SK-N-SH (cell line): ENCODE measurements around the gene GGTLC2. TPM values are rescaled to one million over a fixed set of nuclear protein-coding genes. Genes with fewer than 3 reads are reported as not detected.
"Not testable (repeated sequence)": the region's sequence is repeated elsewhere in the genome, so short reads cannot be mapped to it uniquely, and the experiment has no call there.

Experiments used
- CTCF ChIA-PET: fragments of 300-600, 350-600 bp; formaldehyde crosslinking; extraction: SDS; loops from one replicate; lab custom pipeline; 2021; lab: Yijun Ruan, JAX
- POLR2A ChIA-PET: fragments of 350-600 bp; sonication (Branson Sonifier 250); formaldehyde crosslinking; extraction: SDS; loops from one replicate; lab custom pipeline; 2020; ENCODE audit warnings: antibody characterized with exemption, inconsistent platforms; lab: Yijun Ruan, JAX
- DNase-seq: peaks from one replicate; pipeline ENCODE4 v3.0.0; 2012
- H2AFZ ChIP-seq: fragments of 200-600 bp; sonication (generic); 2 replicates; pipeline ENCODE4 v1.8.1; 2016; ENCODE audit warnings: antibody characterized with exemption, mild to moderate bottlenecking, low read depth
- H3F3A ChIP-seq: fragments of 200-600 bp; sonication (generic); replicated peaks from 2 replicates; pipeline ENCODE3; 2016; ENCODE audit warnings: antibody characterized with exemption, mild to moderate bottlenecking; ENCODE audit not compliant: insufficient read depth
- H3K27ac ChIP-seq, 2 experiments: fragments of 200-500 bp in 1 of 2; fragments of 200-600 bp in 1 of 2; sonication (Bioruptor generic) in 1 of 2; sonication (generic), shearing (Covaris generic) in 1 of 2; 2 replicates each; pipeline versions ENCODE4 v1.5.1 to v1.6.1; 2014 to 2016; ENCODE audit warnings: low read depth in 2 of 2, inconsistent platforms in 1 of 2, low read length in 1 of 2, mild to moderate bottlenecking in 1 of 2, mixed read lengths in 1 of 2
- H3K27me3 ChIP-seq: fragments of 200-600 bp; sonication (generic), shearing (Covaris generic); 2 replicates; pipeline ENCODE4 v1.6.1; 2016; ENCODE audit warnings: mixed run types; ENCODE audit not compliant: insufficient read depth
- H3K36me3 ChIP-seq, 2 experiments: fragments of 200-500 bp in 1 of 2; fragments of 200-600 bp in 1 of 2; sonication (Bioruptor generic) in 1 of 2; sonication (generic) in 1 of 2; replicated peaks in 1 of 2; 2 replicates each; pipeline versions ENCODE3 to v1.5.1; 2014 to 2016; ENCODE audit warnings: low read length in 1 of 2, mild to moderate bottlenecking in 1 of 2; ENCODE audit not compliant: insufficient read depth in 2 of 2, control insufficient read depth in 1 of 2
- H3K4me1 ChIP-seq, 2 experiments: fragments of 200-500 bp in 1 of 2; fragments of 200-600 bp in 1 of 2; sonication (Bioruptor generic) in 1 of 2; sonication (generic), shearing (Covaris generic) in 1 of 2; 2 replicates each; pipeline versions ENCODE4 v1.5.1 to v1.6.1; 2014 to 2016; ENCODE audit warnings: low read depth in 1 of 2, low read length in 1 of 2, mixed run types in 1 of 2; ENCODE audit not compliant: insufficient read depth in 2 of 2, control insufficient read depth in 1 of 2
- H3K4me2 ChIP-seq: fragments of 200-600 bp; sonication (generic), shearing (Covaris generic); 2 replicates; pipeline ENCODE4 v1.6.1; 2017; ENCODE audit warnings: mixed run types
- H3K4me3 ChIP-seq, 2 experiments: fragments of 200-500 bp in 1 of 2; fragments of 200-600 bp in 1 of 2; sonication (Bioruptor generic) in 1 of 2; sonication (generic), shearing (Covaris generic) in 1 of 2; 2 replicates each; pipeline versions ENCODE4 v1.5.1 to v1.8.1; 2014 to 2016; ENCODE audit warnings: low read depth in 2 of 2, inconsistent platforms in 1 of 2, low read length in 1 of 2, mild to moderate bottlenecking in 1 of 2, mixed read lengths in 1 of 2, moderate library complexity in 1 of 2
- H3K79me2 ChIP-seq: fragments of 200-600 bp; sonication (generic); 2 replicates; pipeline ENCODE4 v1.8.1; 2017; ENCODE audit warnings: mild to moderate bottlenecking; ENCODE audit not compliant: insufficient read depth
- H3K9ac ChIP-seq: fragments of 200-600 bp; sonication (generic); 2 replicates; pipeline ENCODE4 v1.6.1; 2017; ENCODE audit warnings: mixed run types
- H3K9me2 ChIP-seq: fragments of 200-600 bp; sonication (generic); 2 replicates; pipeline ENCODE4 v1.6.1; 2017; ENCODE audit warnings: mixed run types
- H3K9me3 ChIP-seq: fragments of 200-600 bp; sonication (generic); 2 replicates; pipeline ENCODE4 v1.6.1; 2017; ENCODE audit warnings: mixed run types, mild to moderate bottlenecking, moderate library complexity
- H4K20me1 ChIP-seq: fragments of 200-600 bp; sonication (generic); 2 replicates; pipeline ENCODE4 v1.6.1; 2017; ENCODE audit warnings: mild to moderate bottlenecking, mixed run types; ENCODE audit not compliant: insufficient read depth
- CHD2 ChIP-seq: fragments of 150-350 bp; IDR thresholded peaks from 2 replicates; pipeline ENCODE4 v1.6.1; 2018; ENCODE audit warnings: low read length; ENCODE audit not compliant: partially characterized antibody
- CTCF ChIP-seq: fragments of 200-600 bp; sonication (generic); IDR thresholded peaks from 2 replicates; pipeline ENCODE4 v1.6.1; 2017; ENCODE audit warnings: antibody characterized with exemption, mild to moderate bottlenecking, moderate library complexity
- FOXJ3 ChIP-seq: sonication (generic); formaldehyde crosslinking; IDR thresholded peaks from 2 replicates; pipeline ENCODE4 v1.5.1; 2020; ENCODE audit warnings: mild to moderate bottlenecking, missing genetic modification reagents
- POLR2AphosphoS5 ChIP-seq: IDR thresholded peaks from 2 replicates; pipeline ENCODE4 v1.6.1; 2012; ENCODE audit warnings: low read depth, low read length
- WGBS: methylation state at CpG from one replicate; pipeline ENCODE4 v1.1.6; 2017; ENCODE audit warnings: low lambda C conversion rate; 5-methylcytosine and 5-hydroxymethylcytosine counted together
- polyA plus RNA-seq, 3 experiments: library from polyadenylated mRNA; depleted of rRNA; stranded (reverse); fragments of >200 nt; gene quantifications; 2 replicates each; pipeline ENCODE4 v1.2.3, GENCODE V29; 2012

GGTLC2 gene
- polyA plus RNA-seq, 1 of the 3 experiments (the other 2 are of a cell fraction), result not detected

- POLR2A ChIA-PET, H3K27ac ChIP-seq, H2AFZ ChIP-seq, H3K4me1 ChIP-seq, CTCF ChIA-PET, H3K9ac ChIP-seq, H3K9me3 ChIP-seq, H3K4me2 ChIP-seq, H3K9me2 ChIP-seq, H3K27me3 ChIP-seq, H3K36me3 ChIP-seq, H3K79me2 ChIP-seq, DNase-seq, H4K20me1 ChIP-seq, H3K4me3 ChIP-seq, H3F3A ChIP-seq: not testable (repeated sequence)
- 72% methylated on average over 12 of the region's 12 CpGs for WGBS
These were observed 7.7 kb downstream of the GGTLC2 start for GRCh38 chr22:22652102-22652501.

- H3K4me2 ChIP-seq, H4K20me1 ChIP-seq, DNase-seq, H3K9me3 ChIP-seq, H3K4me3 ChIP-seq, H3K36me3 ChIP-seq, H3F3A ChIP-seq, POLR2A ChIA-PET, H2AFZ ChIP-seq, CTCF ChIA-PET, H3K27me3 ChIP-seq, H3K4me1 ChIP-seq, H3K9ac ChIP-seq, H3K27ac ChIP-seq, H3K79me2 ChIP-seq, H3K9me2 ChIP-seq: not testable (repeated sequence)
- 86% methylated on average over 4 of the region's 6 CpGs for WGBS
These were observed 8.2 kb downstream of the GGTLC2 start for GRCh38 chr22:22652573-22652972.

- POLR2A ChIA-PET, H3K4me1 ChIP-seq, H3K79me2 ChIP-seq, CTCF ChIA-PET, H3K9ac ChIP-seq, H2AFZ ChIP-seq, H3K4me2 ChIP-seq, H3K36me3 ChIP-seq, DNase-seq, H4K20me1 ChIP-seq, H3K27me3 ChIP-seq, H3K9me3 ChIP-seq, H3K27ac ChIP-seq, H3K9me2 ChIP-seq, H3F3A ChIP-seq, H3K4me3 ChIP-seq: not testable (repeated sequence)
- WGBS, result no CpG with 5 or more reads among the region's 13 CpGs
These were observed 9.4 kb downstream of the GGTLC2 start for GRCh38 chr22:22653677-22654381.

GRCh38 chr22:22655452-22656290, 11.3 kb downstream of the GGTLC2 start:
- H3K9me3 ChIP-seq, result no peaks in the 10 kb centered on the region
- no peaks in the 10 kb centered on the region for H3F3A ChIP-seq
- H3K27ac ChIP-seq, result no peak overlapping the region
- H3K79me2 ChIP-seq, result no peaks in the 10 kb centered on the region
- no peaks in the 10 kb centered on the region for H3K9me2 ChIP-seq
- peaks cover 2% of the 10 kb centered on the region; the same call in 1 of the 2 replicates for H3K27me3 ChIP-seq
- H3K4me1 ChIP-seq, result peaks cover 0 to 5% of the 10 kb centered on the region in 2 experiments; a peak in 1 of 4 replicates
- POLR2A ChIA-PET, result no interaction called here
- no peak overlapping the region for H2AFZ ChIP-seq
- H3K4me3 ChIP-seq, result no peak overlapping the region
- no peak for DNase-seq
- 23% methylated on average over 8 of the region's 8 CpGs for WGBS
- no peak for TF ChIP-seq CTCF
- TF ChIP-seq FOXJ3 (CRISPR knock-in tag), result no peak
- TF ChIP-seq CHD2, result no peak
- no peak for TF ChIP-seq POLR2AphosphoS5
- TF ChIP-seq, all 33 proteins: peak for 0
- CTCF ChIA-PET, result interaction anchor here (1.2 to 1.3 kb wide), 2 partner anchors 11 to 75 kb away, joined by 3 read pairs; no protein-coding TSS in a partner anchor
- H3K36me3 ChIP-seq, result no peaks in the 10 kb centered on the region
- H4K20me1 ChIP-seq, result no peaks in the 10 kb centered on the region
- H3K4me2 ChIP-seq, result no peak overlapping the region
- no peak overlapping the region for H3K9ac ChIP-seq
